Measurements from ENCODE around the gene CACNB2. TPM values are rescaled to one million over a fixed set of nuclear protein-coding genes. Genes with fewer than 3 reads are reported as not detected.
A peak's percentile ranks its signal among the peaks of the same experiment; 100 is the strongest.

CACNB2 gene
- polyA plus RNA-seq, 1 of the 3 experiments (the other 2 are of a cell fraction) = 0.74 TPM

- Histone ChIP-seq H3K36me3 (replicated peaks in 1 of 2; ENCODE audit: control insufficient read depth in 1 of 2, insufficient read depth in 2 of 2, low read length in 1 of 2) (no peaks in the 10 kb centered on the region), H3K4me3 (ENCODE audit: low read depth in 2 of 2, low read length in 1 of 2) (no peak overlapping the region), H3K4me2 (no peak overlapping the region), H3K9ac (no peak overlapping the region), H3F3A (replicated peaks; ENCODE audit: insufficient read depth) (peaks cover 6% of the 10 kb centered on the region), H3K9me2 (no peaks in the 10 kb centered on the region), H4K20me1 (ENCODE audit: insufficient read depth) (no peaks in the 10 kb centered on the region), H3K27me3 (ENCODE audit: insufficient read depth) (no peaks in the 10 kb centered on the region), H3K4me1 (ENCODE audit: control insufficient read depth in 1 of 2, insufficient read depth in 2 of 2, low read depth in 1 of 2, low read length in 1 of 2) (peaks cover 5 to 24% of the 10 kb centered on the region in 2 experiments; a peak in 3 of 4 replicates), H3K79me2 (ENCODE audit: insufficient read depth) (no peaks in the 10 kb centered on the region), H3K27ac (ENCODE audit: low read depth in 2 of 2, low read length in 1 of 2) (no peak overlapping the region), H3K9me3 (no peaks in the 10 kb centered on the region), H2AFZ (ENCODE audit: low read depth) (no peak overlapping the region)
- TF ChIP-seq MXI1 (IDR thresholded peaks at IDR 0.05; ENCODE audit: low read depth, low read length) (no peak), PBX3 (IDR thresholded peaks at IDR 0.05) (peak; percentile 9; the same call in 1 of the 2 replicates), TCF12 (IDR thresholded peaks at IDR 0.05) (no peak), FOSL2 (IDR thresholded peaks at IDR 0.05; ENCODE audit: borderline replicate concordance, low read depth) (no peak)
- TF ChIP-seq, protein P1, sequence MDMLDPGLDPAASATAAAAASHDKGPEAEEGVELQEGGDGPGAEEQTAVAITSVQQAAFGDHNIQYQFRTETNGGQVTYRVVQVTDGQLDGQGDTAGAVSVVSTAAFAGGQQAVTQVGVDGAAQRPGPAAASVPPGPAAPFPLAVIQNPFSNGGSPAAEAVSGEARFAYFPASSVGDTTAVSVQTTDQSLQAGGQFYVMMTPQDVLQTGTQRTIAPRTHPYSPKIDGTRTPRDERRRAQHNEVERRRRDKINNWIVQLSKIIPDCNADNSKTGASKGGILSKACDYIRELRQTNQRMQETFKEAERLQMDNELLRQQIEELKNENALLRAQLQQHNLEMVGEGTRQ (IDR thresholded peaks at IDR 0.05; ENCODE audit: borderline replicate concordance, low read depth, low read length) = no peak
- DNase-seq = no peak
- 83% methylated on average over 2 of the region's 2 CpGs for WGBS (ENCODE audit: low lambda C conversion rate)
- ChIA-PET CTCF (interaction anchor here (0.7 kb wide), 1 partner anchor 381 kb away, joined by 3 read pairs; no protein-coding TSS in a partner anchor), POLR2A (no interaction called here)
Observed at GRCh38 chr10:18231480-18231879, 91.3 kb downstream of the CACNB2 start.

DNA sequence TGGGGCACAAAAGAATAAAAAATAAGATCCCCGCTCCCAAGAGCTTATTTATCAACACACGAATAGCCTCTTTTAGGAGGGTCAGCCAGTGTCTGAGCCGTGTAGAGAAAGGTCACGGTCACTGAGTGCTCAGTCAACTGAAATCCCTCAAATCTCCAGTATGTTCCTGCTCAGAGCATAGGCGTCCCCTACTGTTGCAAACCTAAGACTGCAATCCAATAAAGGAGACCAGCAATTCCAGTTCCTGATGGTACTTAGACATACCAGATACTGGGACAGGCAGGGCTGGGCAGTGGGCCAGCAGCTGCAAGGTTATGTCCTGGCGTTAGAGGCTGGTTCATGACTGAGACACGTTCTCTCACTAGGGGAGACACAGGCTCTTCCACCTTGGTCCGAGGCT is 93.6 kb downstream of the CACNB2 start:
- POLR2A ChIA-PET = no interaction called here
- DNase-seq = peak; percentile 21
- H3K27me3 ChIP-seq (ENCODE audit: insufficient read depth) = no peaks in the 10 kb centered on the region
- no peaks in the 10 kb centered on the region for H3K9me2 ChIP-seq
- peaks cover 6% of the 10 kb centered on the region for H3F3A ChIP-seq (replicated peaks; ENCODE audit: insufficient read depth)
- no peaks in the 10 kb centered on the region for H3K9me3 ChIP-seq
- no peaks in the 10 kb centered on the region for H3K36me3 ChIP-seq (replicated peaks in 1 of 2; ENCODE audit: control insufficient read depth in 1 of 2, insufficient read depth in 2 of 2, low read length in 1 of 2)
- no peak overlapping the region for H3K4me3 ChIP-seq (ENCODE audit: low read depth in 2 of 2, low read length in 1 of 2)
- no peaks in the 10 kb centered on the region for H4K20me1 ChIP-seq (ENCODE audit: insufficient read depth)
- H3K79me2 ChIP-seq (ENCODE audit: insufficient read depth) = no peaks in the 10 kb centered on the region
- no peak overlapping the region for H3K9ac ChIP-seq
- no peak for TF ChIP-seq EP300 (IDR thresholded peaks at IDR 0.05; ENCODE audit: borderline replicate concordance in 1 of 2, low read depth in 1 of 2, low read length in 1 of 2)
- TF ChIP-seq POLR2AphosphoS5 (IDR thresholded peaks at IDR 0.05; ENCODE audit: low read depth, low read length) = no peak
- no peak for TF ChIP-seq MEF2A (IDR thresholded peaks at IDR 0.05; ENCODE audit: borderline replicate concordance, low read depth)
- no peak overlapping the region for H2AFZ ChIP-seq (ENCODE audit: low read depth)
- no peak overlapping the region for H3K27ac ChIP-seq (ENCODE audit: low read depth in 2 of 2, low read length in 1 of 2)
- 78% methylated on average over 8 of the region's 8 CpGs for WGBS (ENCODE audit: low lambda C conversion rate)
- H3K4me1 ChIP-seq (ENCODE audit: control insufficient read depth in 1 of 2, insufficient read depth in 2 of 2, low read depth in 1 of 2, low read length in 1 of 2) = peaks cover 5 to 24% of the 10 kb centered on the region in 2 experiments; a peak in 3 of 4 replicates
- no peak overlapping the region for H3K4me2 ChIP-seq
- CTCF ChIA-PET = interaction anchor here (1.0 to 2.7 kb wide), 4 partner anchors 18 to 383 kb away, joined by 3 to 12 read pairs (median 4); no protein-coding TSS in a partner anchor

DNA sequence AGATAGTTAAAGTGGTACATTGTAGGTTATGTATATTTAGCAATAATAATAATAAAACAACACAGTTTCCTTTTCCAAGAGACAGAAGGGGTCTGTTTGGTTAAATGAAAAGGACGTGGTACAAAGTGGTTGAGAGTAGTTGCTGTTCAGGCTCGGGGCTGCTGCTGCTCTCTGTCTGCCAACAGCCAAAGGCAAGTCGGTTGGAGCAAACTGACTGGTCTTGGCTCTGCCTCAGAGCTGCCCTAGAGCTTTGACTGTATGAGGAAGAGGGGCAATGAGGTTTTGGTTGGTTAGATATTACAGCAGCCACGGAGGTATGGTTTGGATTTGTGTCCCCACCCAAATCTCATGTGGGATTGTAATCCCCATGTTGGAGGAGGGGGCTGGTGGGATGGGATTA is 95.3 kb downstream of the CACNB2 start:
- Histone ChIP-seq H3K79me2 (ENCODE audit: insufficient read depth) (no peaks in the 10 kb centered on the region), H3K4me1 (ENCODE audit: control insufficient read depth in 1 of 2, insufficient read depth in 2 of 2, low read depth in 1 of 2, low read length in 1 of 2) (peaks cover 5 to 11% of the 10 kb centered on the region in 2 experiments; a peak in 2 of 4 replicates)

More for the DNA sequence above, 95.3 kb downstream of the CACNB2 start:
- Histone ChIP-seq H4K20me1 (ENCODE audit: insufficient read depth) (no peaks in the 10 kb centered on the region), H3K9ac (no peak overlapping the region), H3K9me2 (no peaks in the 10 kb centered on the region), H3K4me2 (no peak overlapping the region), H3K36me3 (replicated peaks in 1 of 2; ENCODE audit: control insufficient read depth in 1 of 2, insufficient read depth in 2 of 2, low read length in 1 of 2) (no peaks in the 10 kb centered on the region), H2AFZ (ENCODE audit: low read depth) (no peak overlapping the region), H3F3A (replicated peaks; ENCODE audit: insufficient read depth) (peaks cover 4% of the 10 kb centered on the region), H3K27me3 (ENCODE audit: insufficient read depth) (no peaks in the 10 kb centered on the region), H3K4me3 (ENCODE audit: low read depth in 2 of 2, low read length in 1 of 2) (no peak overlapping the region), H3K9me3 (no peaks in the 10 kb centered on the region), H3K27ac (ENCODE audit: low read depth in 2 of 2, low read length in 1 of 2) (no peak overlapping the region)
- ChIA-PET CTCF (interaction anchor here (2.7 kb wide), 1 partner anchor 19 kb away, joined by 12 read pairs; no protein-coding TSS in a partner anchor), POLR2A (no interaction called here)
- TF ChIP-seq GATA2 (CRISPR knock-in tag; IDR thresholded peaks at IDR 0.05) (no peak), CHD2 (IDR thresholded peaks at IDR 0.05; ENCODE audit: low read length, partially characterized antibody) (no peak), YY1 (IDR thresholded peaks at IDR 0.05; ENCODE audit: low read depth) (no peak), ELF1 (IDR thresholded peaks at IDR 0.05) (no peak), MXI1 (IDR thresholded peaks at IDR 0.05; ENCODE audit: low read depth, low read length) (no peak), POLR2AphosphoS5 (IDR thresholded peaks at IDR 0.05; ENCODE audit: low read depth, low read length) (no peak), JUND (IDR thresholded peaks at IDR 0.05) (no peak), TEAD4 (IDR thresholded peaks at IDR 0.05; ENCODE audit: borderline replicate concordance, insufficient read depth) (no peak), TAF1 (IDR thresholded peaks at IDR 0.05; ENCODE audit: borderline replicate concordance, low read depth, low read length) (no peak), RFX5 (IDR thresholded peaks at IDR 0.05; ENCODE audit: low read length) (no peak)
- TF ChIP-seq, protein P2, sequence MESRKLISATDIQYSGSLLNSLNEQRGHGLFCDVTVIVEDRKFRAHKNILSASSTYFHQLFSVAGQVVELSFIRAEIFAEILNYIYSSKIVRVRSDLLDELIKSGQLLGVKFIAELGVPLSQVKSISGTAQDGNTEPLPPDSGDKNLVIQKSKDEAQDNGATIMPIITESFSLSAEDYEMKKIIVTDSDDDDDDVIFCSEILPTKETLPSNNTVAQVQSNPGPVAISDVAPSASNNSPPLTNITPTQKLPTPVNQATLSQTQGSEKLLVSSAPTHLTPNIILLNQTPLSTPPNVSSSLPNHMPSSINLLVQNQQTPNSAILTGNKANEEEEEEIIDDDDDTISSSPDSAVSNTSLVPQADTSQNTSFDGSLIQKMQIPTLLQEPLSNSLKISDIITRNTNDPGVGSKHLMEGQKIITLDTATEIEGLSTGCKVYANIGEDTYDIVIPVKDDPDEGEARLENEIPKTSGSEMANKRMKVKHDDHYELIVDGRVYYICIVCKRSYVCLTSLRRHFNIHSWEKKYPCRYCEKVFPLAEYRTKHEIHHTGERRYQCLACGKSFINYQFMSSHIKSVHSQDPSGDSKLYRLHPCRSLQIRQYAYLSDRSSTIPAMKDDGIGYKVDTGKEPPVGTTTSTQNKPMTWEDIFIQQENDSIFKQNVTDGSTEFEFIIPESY (IDR thresholded peaks at IDR 0.05; ENCODE audit: borderline replicate concordance, low read depth) = no peak
- TF ChIP-seq, protein P3, sequence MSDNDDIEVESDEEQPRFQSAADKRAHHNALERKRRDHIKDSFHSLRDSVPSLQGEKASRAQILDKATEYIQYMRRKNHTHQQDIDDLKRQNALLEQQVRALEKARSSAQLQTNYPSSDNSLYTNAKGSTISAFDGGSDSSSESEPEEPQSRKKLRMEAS (IDR thresholded peaks at IDR 0.05; ENCODE audit: low read depth) = no peak
- 58% methylated on average over 4 of the region's 4 CpGs for WGBS (ENCODE audit: low lambda C conversion rate)
- no peak for DNase-seq
